ENCODE measurements around the gene CCNI.
A peak's percentile ranks its signal among the peaks of the same experiment; 100 is the strongest.

The CCNI gene

GRCh38 chr4:77117721-77118120 lies 41.9 kb upstream of the CCNI start:
- no peak for TF ChIP-seq CTCF (IDR thresholded peaks at IDR 0.05; ENCODE audit: low read depth, low read length)
- no peak for DNase-seq (ENCODE audit: low read depth, low spot score)
- in situ Hi-C loops (cut with HindIII; ENCODE audit: low sequenced_read_pairs) = no loop called here
- no peak overlapping the region for H3K4me3 ChIP-seq (ENCODE audit: low read depth, low read length)

GRCh38 chr4:77113069-77113468 lies 37.3 kb upstream of the CCNI start:
- no peak overlapping the region for H3K4me3 ChIP-seq (ENCODE audit: low read depth, low read length)
- DNase-seq (ENCODE audit: low read depth, low spot score) = no peak
- TF ChIP-seq CTCF (IDR thresholded peaks at IDR 0.05; ENCODE audit: low read depth, low read length) = no peak
- in situ Hi-C loops (cut with HindIII; ENCODE audit: low sequenced_read_pairs) = no loop called here

GRCh38 chr4:77110730-77111129 lies 34.9 kb upstream of the CCNI start:
- no peak overlapping the region for H3K4me3 ChIP-seq (ENCODE audit: low read depth, low read length)
- no peak for DNase-seq (ENCODE audit: low read depth, low spot score)
- no peak for TF ChIP-seq CTCF (IDR thresholded peaks at IDR 0.05; ENCODE audit: low read depth, low read length)
- in situ Hi-C loops (cut with HindIII; ENCODE audit: low sequenced_read_pairs) = no loop called here

- H3K4me3 ChIP-seq (ENCODE audit: low read depth, low read length) = no peak overlapping the region
- no peak for TF ChIP-seq CTCF (IDR thresholded peaks at IDR 0.05; ENCODE audit: low read depth, low read length)
- in situ Hi-C loops (cut with HindIII; ENCODE audit: low sequenced_read_pairs) = no loop called here
- DNase-seq (ENCODE audit: low read depth, low spot score) = peak; percentile 24
Observed at GRCh38 chr4:77104791-77105540, 29.2 kb upstream of the CCNI start.

GRCh38 chr4:77104388-77104787 lies 28.6 kb upstream of the CCNI start:
- in situ Hi-C loops (cut with HindIII; ENCODE audit: low sequenced_read_pairs) = no loop called here
- DNase-seq (ENCODE audit: low read depth, low spot score) = no peak
- no peak overlapping the region for H3K4me3 ChIP-seq (ENCODE audit: low read depth, low read length)
- no peak for TF ChIP-seq CTCF (IDR thresholded peaks at IDR 0.05; ENCODE audit: low read depth, low read length)

- TF ChIP-seq CTCF (IDR thresholded peaks at IDR 0.05; ENCODE audit: low read depth, low read length) = no peak
- H3K4me3 ChIP-seq (ENCODE audit: low read depth, low read length) = no peak overlapping the region
- no peak for DNase-seq (ENCODE audit: low read depth, low spot score)
- in situ Hi-C loops (cut with HindIII; ENCODE audit: low sequenced_read_pairs) = no loop called here
Observed at GRCh38 chr4:77100234-77100633, 24.4 kb upstream of the CCNI start.

Data from astrocyte of the spinal cord (primary cell).